ENCODE measurements around the gene DRC1. TPM values are rescaled to one million over a fixed set of nuclear protein-coding genes. Genes with fewer than 3 reads are reported as not detected.

The DRC1 gene
- total RNA-seq, 1 donor from 2014 or later: 3.7 TPM

- Mint-ChIP-seq H3K27ac (peak overlapping the region; percentile 74), H3K27me3 (no peaks in the 10 kb centered on the region), H3K36me3 (no peaks in the 10 kb centered on the region), H3K9me3 (no peaks in the 10 kb centered on the region), H3K4me3 (no peak overlapping the region), H3K4me1 (ENCODE audit: unreplicated experiment) (no peaks in the 10 kb centered on the region)
- DNase-seq (ENCODE audit: extremely low spot score, unreplicated experiment): peak; percentile 49
- no peak for TF ChIP-seq CTCF (conservative IDR thresholded peaks at IDR 0.05)
These were observed 54.1 kb downstream of the DRC1 start for GRCh38 chr2:26455670-26456439.

- no peaks in the 10 kb centered on the region for H3K27me3 Mint-ChIP-seq
- H3K36me3 Mint-ChIP-seq: no peaks in the 10 kb centered on the region
- TF ChIP-seq CTCF (conservative IDR thresholded peaks at IDR 0.05): no peak
- peak; percentile 55 for DNase-seq (ENCODE audit: extremely low spot score, unreplicated experiment)
- H3K4me1 Mint-ChIP-seq (ENCODE audit: unreplicated experiment): no peaks in the 10 kb centered on the region
- H3K27ac Mint-ChIP-seq: peak overlapping the region; percentile 74
- H3K9me3 Mint-ChIP-seq: no peaks in the 10 kb centered on the region
- no peak overlapping the region for H3K4me3 Mint-ChIP-seq
These were observed 54.9 kb downstream of the DRC1 start for GRCh38 chr2:26456440-26457250.

- peak; percentile 66 for DNase-seq (ENCODE audit: extremely low spot score, unreplicated experiment)
- no peak overlapping the region for H3K4me3 Mint-ChIP-seq
- H3K36me3 Mint-ChIP-seq: no peaks in the 10 kb centered on the region
- no peaks in the 10 kb centered on the region for H3K27me3 Mint-ChIP-seq
- no peaks in the 10 kb centered on the region for H3K9me3 Mint-ChIP-seq
- peak overlapping the region; percentile 74 for H3K27ac Mint-ChIP-seq
- TF ChIP-seq CTCF (conservative IDR thresholded peaks at IDR 0.05): no peak
- H3K4me1 Mint-ChIP-seq (ENCODE audit: unreplicated experiment): no peaks in the 10 kb centered on the region
These were observed 55.5 kb downstream of the DRC1 start for GRCh38 chr2:26457251-26457666.

- no peaks in the 10 kb centered on the region for H3K9me3 Mint-ChIP-seq
- DNase-seq (ENCODE audit: extremely low spot score, unreplicated experiment): peak; percentile 52
- no peak overlapping the region for H3K4me3 Mint-ChIP-seq
These were observed 56.1 kb downstream of the DRC1 start for GRCh38 chr2:26457695-26458364.

More at GRCh38 chr2:26457695-26458364, 56.1 kb downstream of the DRC1 start:
- TF ChIP-seq CTCF (conservative IDR thresholded peaks at IDR 0.05): no peak
- Mint-ChIP-seq H3K36me3 (no peaks in the 10 kb centered on the region), H3K27ac (no peak overlapping the region), H3K4me1 (ENCODE audit: unreplicated experiment) (no peaks in the 10 kb centered on the region), H3K27me3 (no peaks in the 10 kb centered on the region)
